ENCODE measurements around the gene NXT2. TPM values are rescaled to one million over a fixed set of nuclear protein-coding genes. Genes with fewer than 3 reads are reported as not detected.

NXT2 gene
- 13.1 and 14.6 TPM in 2 replicates for total RNA-seq (2022)
- percentile 57 among the genes with signal in this experiment for Bru-seq, nascent RNA
- BruChase-seq, experiment 1, labeled RNA remaining after a 6-hour chase: percentile 89 among the genes with signal in this experiment
- percentile 74 among the genes with signal in this experiment for BruChase-seq, experiment 2, labeled RNA remaining after a 2-hour chase
- long read RNA-seq, transcript NXT2-203 (4 exons, 2,562 nt): major isoform, 16 of 29 reads
- long read RNA-seq, transcript NXT2-202 (4 exons, 1,085 nt): minor isoform, 8 of 29 reads
- long read RNA-seq, partial matches to known transcripts: 1 of 29 reads
- long read RNA-seq, other reads (novel, unspliced or antisense): 3 of 29 reads

DNA sequence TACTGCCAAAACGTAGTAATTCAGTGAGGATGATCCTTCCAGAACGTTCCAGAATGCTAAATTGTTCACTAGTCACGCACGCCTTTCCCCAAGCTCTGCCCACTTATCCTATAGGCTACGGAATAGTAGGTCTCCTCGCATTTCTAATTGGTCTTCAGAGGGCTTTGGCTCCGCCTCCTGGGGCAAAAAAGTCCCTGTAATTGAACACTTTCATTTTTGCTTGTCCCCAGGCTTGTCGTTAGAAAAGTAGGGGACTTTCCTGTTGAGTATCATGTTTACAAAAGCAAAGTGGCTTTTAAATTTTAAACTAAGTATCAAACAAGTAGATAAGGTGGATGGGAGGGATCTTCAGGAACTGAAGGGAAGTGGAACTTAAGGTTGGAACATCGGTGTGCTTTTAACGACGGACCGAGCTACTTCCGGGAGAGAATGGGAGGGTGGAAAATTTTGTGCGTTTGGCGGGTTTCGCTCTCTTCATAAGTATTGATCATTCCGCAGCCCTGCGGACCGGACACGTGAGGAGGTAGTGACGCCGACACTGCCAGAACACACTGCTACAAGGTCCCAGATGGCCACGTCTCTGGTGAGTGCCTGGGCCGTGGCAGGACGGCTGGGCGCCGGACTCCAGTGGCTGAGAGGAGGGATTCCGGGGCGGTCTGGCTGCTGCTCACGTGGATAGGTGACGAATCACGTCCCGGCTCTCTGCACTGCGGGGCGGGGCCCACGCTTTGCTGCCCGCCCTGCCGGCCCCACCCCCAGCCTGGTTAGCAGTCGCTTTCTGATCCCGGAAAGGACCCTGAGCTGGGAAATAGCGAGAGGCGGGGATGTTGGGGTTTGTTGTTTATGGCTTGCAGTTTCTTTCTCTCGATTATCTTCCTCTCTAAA is at the start of gene NXT2:
Gene NXT2 (plus strand): TSS at position 406 of the 885 bp plus-strand sequence. CDS start 163 bp downstream, at position 569.
- DNase-seq: peak; percentile 92
- no peaks in the 10 kb centered on the region for H3K27me3 Mint-ChIP-seq (ENCODE audit: unreplicated experiment)
- H3K9me3 Mint-ChIP-seq (ENCODE audit: low read depth, unreplicated experiment): no peaks in the 10 kb centered on the region
- peak within 1 kb of the TSS; percentile 80 for H3K4me3 Mint-ChIP-seq (ENCODE audit: low read depth, unreplicated experiment)
- intact Hi-C loops (cut with micrococcal nuclease; ENCODE audit: unreplicated experiment): loop anchor here (2.0 to 5.0 kb wide), 2 partner anchors 50 to 96 kb away; no protein-coding TSS in a partner anchor
- CTCF ChIA-PET: interaction anchor here (0.5 to 1.0 kb wide), 3 partner anchors 51 to 354 kb away, joined by 3 to 4 read pairs (median 4); no protein-coding TSS in a partner anchor
- TF ChIP-seq, protein P1, sequence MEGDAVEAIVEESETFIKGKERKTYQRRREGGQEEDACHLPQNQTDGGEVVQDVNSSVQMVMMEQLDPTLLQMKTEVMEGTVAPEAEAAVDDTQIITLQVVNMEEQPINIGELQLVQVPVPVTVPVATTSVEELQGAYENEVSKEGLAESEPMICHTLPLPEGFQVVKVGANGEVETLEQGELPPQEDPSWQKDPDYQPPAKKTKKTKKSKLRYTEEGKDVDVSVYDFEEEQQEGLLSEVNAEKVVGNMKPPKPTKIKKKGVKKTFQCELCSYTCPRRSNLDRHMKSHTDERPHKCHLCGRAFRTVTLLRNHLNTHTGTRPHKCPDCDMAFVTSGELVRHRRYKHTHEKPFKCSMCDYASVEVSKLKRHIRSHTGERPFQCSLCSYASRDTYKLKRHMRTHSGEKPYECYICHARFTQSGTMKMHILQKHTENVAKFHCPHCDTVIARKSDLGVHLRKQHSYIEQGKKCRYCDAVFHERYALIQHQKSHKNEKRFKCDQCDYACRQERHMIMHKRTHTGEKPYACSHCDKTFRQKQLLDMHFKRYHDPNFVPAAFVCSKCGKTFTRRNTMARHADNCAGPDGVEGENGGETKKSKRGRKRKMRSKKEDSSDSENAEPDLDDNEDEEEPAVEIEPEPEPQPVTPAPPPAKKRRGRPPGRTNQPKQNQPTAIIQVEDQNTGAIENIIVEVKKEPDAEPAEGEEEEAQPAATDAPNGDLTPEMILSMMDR (IDR thresholded peaks at IDR 0.05; ENCODE audit: unreplicated experiment): no peak
- peaks cover 20% of the 10 kb centered on the region for H3K36me3 Mint-ChIP-seq (ENCODE audit: insufficient read depth, unreplicated experiment)
- BruUV-seq (replicated peaks): TSS peak; percentile 77
- H3K4me1 Mint-ChIP-seq (ENCODE audit: low read depth, unreplicated experiment): peaks cover 17% of the 10 kb centered on the region
- peak within 1 kb of the TSS; percentile 98 for H3K27ac Mint-ChIP-seq (ENCODE audit: unreplicated experiment)

DNA sequence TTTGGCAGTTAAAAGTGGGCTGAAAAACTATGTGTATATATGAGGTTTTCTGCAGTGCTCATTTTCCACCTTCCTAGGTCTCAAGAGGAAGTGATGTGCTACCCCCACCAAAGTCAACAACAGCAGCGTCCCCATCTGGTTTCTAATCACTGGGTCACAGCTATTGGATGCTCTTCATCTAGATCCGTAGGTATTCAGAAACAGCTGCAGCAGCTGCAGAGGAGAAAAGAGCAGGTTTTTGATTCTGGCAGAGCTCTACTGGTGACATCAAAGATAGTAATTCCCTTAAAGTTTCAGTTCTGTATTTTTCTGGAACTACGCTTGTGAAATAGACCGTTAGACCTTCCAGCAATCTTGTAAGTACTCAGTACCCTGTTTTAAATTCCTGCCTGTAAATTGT is 49.0 kb upstream of the NXT2 start:
- Mint-ChIP-seq H3K4me3 (ENCODE audit: low read depth, unreplicated experiment) (no peak overlapping the region), H3K36me3 (ENCODE audit: insufficient read depth, unreplicated experiment) (no peaks in the 10 kb centered on the region), H3K27ac (ENCODE audit: unreplicated experiment) (no peak overlapping the region), H3K4me1 (ENCODE audit: low read depth, unreplicated experiment) (no peaks in the 10 kb centered on the region), H3K9me3 (ENCODE audit: low read depth, unreplicated experiment) (no peaks in the 10 kb centered on the region), H3K27me3 (ENCODE audit: unreplicated experiment) (peaks cover 26% of the 10 kb centered on the region)
- DNase-seq: no peak
- BruUV-seq (replicated peaks): no TSS peak
- TF ChIP-seq, protein P1 (IDR thresholded peaks at IDR 0.05; ENCODE audit: unreplicated experiment): no peak
- CTCF ChIA-PET: interaction anchor here (0.6 kb wide), 1 partner anchor 153 kb away, joined by 3 read pairs; no protein-coding TSS in a partner anchor
- intact Hi-C loops (cut with micrococcal nuclease; ENCODE audit: unreplicated experiment): loop anchor here (2.0 to 5.0 kb wide), 2 partner anchors 49 to 220 kb away; partner anchors contain the start of gene NXT2

DNA sequence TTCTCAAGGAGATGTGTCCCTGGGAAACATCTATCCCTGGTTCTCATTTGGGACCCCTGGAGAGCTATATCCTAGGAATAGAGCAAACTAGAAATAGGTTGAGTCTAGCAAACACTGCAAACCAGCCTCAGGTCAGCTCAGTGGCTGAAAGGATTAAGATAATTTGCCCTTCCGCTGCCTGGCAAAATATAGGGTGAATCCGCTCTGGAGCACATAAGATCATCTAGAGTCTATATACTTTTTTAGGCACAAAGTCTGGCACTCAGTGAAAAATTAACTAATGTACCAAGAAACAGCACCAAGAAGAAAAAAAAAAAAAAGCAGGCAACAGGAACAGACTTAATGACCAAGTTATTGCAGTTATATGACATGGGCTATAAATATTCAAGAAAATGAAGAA is 47.5 kb upstream of the NXT2 start:
- no peaks in the 10 kb centered on the region for H3K9me3 Mint-ChIP-seq (ENCODE audit: low read depth, unreplicated experiment)

DNA sequence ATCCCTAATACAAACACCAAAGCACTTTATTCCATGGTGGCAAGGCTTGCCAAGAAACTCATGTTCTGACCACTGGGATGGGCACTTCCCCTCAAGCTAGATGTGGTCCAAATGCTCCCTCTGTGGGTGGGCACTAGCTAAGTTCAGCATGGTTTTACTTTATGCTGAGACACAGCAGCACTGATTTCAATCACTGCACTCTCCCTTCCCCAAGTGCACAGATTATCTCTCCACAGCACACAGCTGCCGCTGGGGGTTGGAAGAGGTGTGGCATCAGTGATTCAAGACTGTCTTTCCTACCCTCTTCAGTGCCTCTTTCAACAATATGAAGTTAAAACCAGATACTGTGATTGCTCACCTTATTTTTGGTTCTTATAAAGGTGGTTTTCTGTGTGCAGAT is 38.2 kb upstream of the NXT2 start:
- peaks cover 51% of the 10 kb centered on the region for H3K27me3 Mint-ChIP-seq (ENCODE audit: unreplicated experiment)
- no peak overlapping the region for H3K27ac Mint-ChIP-seq (ENCODE audit: unreplicated experiment)
- no peak for DNase-seq
- intact Hi-C loops (cut with micrococcal nuclease; ENCODE audit: unreplicated experiment): no loop called here
- no peak overlapping the region for H3K4me3 Mint-ChIP-seq (ENCODE audit: low read depth, unreplicated experiment)
- BruUV-seq (replicated peaks): no TSS peak
- H3K4me1 Mint-ChIP-seq (ENCODE audit: low read depth, unreplicated experiment): no peaks in the 10 kb centered on the region
- no peaks in the 10 kb centered on the region for H3K36me3 Mint-ChIP-seq (ENCODE audit: insufficient read depth, unreplicated experiment)
- H3K9me3 Mint-ChIP-seq (ENCODE audit: low read depth, unreplicated experiment): no peaks in the 10 kb centered on the region
- CTCF ChIA-PET: no interaction called here
- TF ChIP-seq, protein P1 (IDR thresholded peaks at IDR 0.05; ENCODE audit: unreplicated experiment): no peak

More for the DNA sequence above, 47.5 kb upstream of the NXT2 start:
- Mint-ChIP-seq H3K4me3 (ENCODE audit: low read depth, unreplicated experiment) (no peak overlapping the region), H3K36me3 (ENCODE audit: insufficient read depth, unreplicated experiment) (no peaks in the 10 kb centered on the region), H3K27ac (ENCODE audit: unreplicated experiment) (no peak overlapping the region), H3K4me1 (ENCODE audit: low read depth, unreplicated experiment) (no peaks in the 10 kb centered on the region), H3K27me3 (ENCODE audit: unreplicated experiment) (peaks cover 34% of the 10 kb centered on the region)
- no TSS peak for BruUV-seq (replicated peaks)
- CTCF ChIA-PET: no interaction called here
- intact Hi-C loops (cut with micrococcal nuclease; ENCODE audit: unreplicated experiment): loop anchor here (5.0 kb wide), 1 partner anchor 218 kb away; no protein-coding TSS in a partner anchor
- DNase-seq: no peak
- TF ChIP-seq, protein P1 (IDR thresholded peaks at IDR 0.05; ENCODE audit: unreplicated experiment): no peak

Measured in Calu3 (cell line).